IMR-90 (cell line): ENCODE data around the gene ZNF346. TPM values are rescaled to one million over a fixed set of nuclear protein-coding genes. Genes with fewer than 3 reads are reported as not detected.

Source experiments
- ATAC-seq: fragments of 200-7000 bp; cut with Tn5 transposase; 2 replicates; pipeline ENCODE4 v1.9.1; 2020; ENCODE audit warnings: low read depth, mild to moderate bottlenecking, moderate library complexity
- BruUV-seq: library from RNA; stranded (reverse); fragments of 400-500 nt; replicated peaks from 2 replicates; lab custom pipeline; 2021; lab: Mats Ljungman, UMichigan
- CTCF ChIA-PET: fragments of 300-600 bp; formaldehyde crosslinking; extraction: SDS; loops from one replicate; lab custom pipeline; 2021; ENCODE audit warnings: antibody characterized with exemption; lab: Yijun Ruan, JAX
- POLR2A ChIA-PET: fragments of 300-600 bp; sonication (Branson Sonifier 250); formaldehyde crosslinking; loops from one replicate; lab custom pipeline; 2022; ENCODE audit warnings: antibody characterized with exemption; ENCODE audit not compliant: unreplicated experiment; lab: Charles Lee
- DNase-seq: peaks from one replicate; pipeline ENCODE4 v3.0.0; 2013
- H2AFZ ChIP-seq: replicated peaks from 2 replicates; pipeline ENCODE3; 2013; ENCODE audit warnings: low read length, mild to moderate bottlenecking; ENCODE audit not compliant: poor library complexity
- H2AK5ac ChIP-seq: 2 replicates; pipeline ENCODE4 v1.6.1; 2013; ENCODE audit warnings: low read depth, low read length, inconsistent platforms
- H2AK9ac ChIP-seq: replicated peaks from 2 replicates; pipeline ENCODE3; 2013; ENCODE audit warnings: mild to moderate bottlenecking, low read depth, low read length, moderate library complexity; ENCODE audit not compliant: poor library complexity
- H2BK120ac ChIP-seq: 2 replicates; pipeline ENCODE4 v1.6.1; 2013; ENCODE audit warnings: low read depth, low read length, inconsistent platforms
- H2BK15ac ChIP-seq: 3 replicates; pipeline ENCODE4 v1.6.1; 2013; ENCODE audit warnings: low read depth, low read length, inconsistent platforms
- H2BK20ac ChIP-seq: 2 replicates; pipeline ENCODE4 v1.6.1; 2013; ENCODE audit warnings: low read depth, mild to moderate bottlenecking, inconsistent platforms, low read length, moderate library complexity
- H2BK5ac ChIP-seq: 2 replicates; pipeline ENCODE4 v1.6.1; 2013; ENCODE audit warnings: mild to moderate bottlenecking, low read depth, low read length, inconsistent platforms; ENCODE audit not compliant: poor library complexity, severe bottlenecking
- H3K14ac ChIP-seq: replicated peaks from 2 replicates; pipeline ENCODE4 v1.6.1; 2013; ENCODE audit warnings: low read depth, low read length, inconsistent platforms
- H3K18ac ChIP-seq: 2 replicates; pipeline ENCODE4 v1.6.1; 2013; ENCODE audit warnings: low read depth, low read length, control low read depth
- H3K23ac ChIP-seq: 2 replicates; pipeline ENCODE4 v1.6.1; 2013; ENCODE audit warnings: low read depth, low read length, inconsistent platforms
- H3K27ac ChIP-seq: 2 replicates; pipeline ENCODE4 v1.5.1; 2013; ENCODE audit warnings: mild to moderate bottlenecking, control low read depth, low read length; ENCODE audit not compliant: insufficient read depth
- H3K27me3 ChIP-seq: 2 replicates; pipeline ENCODE4 v1.6.1; 2013; ENCODE audit warnings: low read length; ENCODE audit not compliant: control insufficient read depth, insufficient read depth
- H3K36me3 ChIP-seq: 2 replicates; pipeline ENCODE4 v1.6.1; 2013; ENCODE audit warnings: low read length, mixed read lengths; ENCODE audit not compliant: control insufficient read depth, insufficient read depth
- H3K4ac ChIP-seq: 2 replicates; pipeline ENCODE4 v1.6.1; 2013; ENCODE audit warnings: low read depth, low read length, inconsistent platforms
- H3K4me1 ChIP-seq: 2 replicates; pipeline ENCODE4 v1.6.1; 2013; ENCODE audit warnings: low read length, mixed read lengths; ENCODE audit not compliant: control insufficient read depth, insufficient read depth
- H3K4me2 ChIP-seq: 2 replicates; pipeline ENCODE4 v1.6.1; 2013; ENCODE audit warnings: low read depth, mild to moderate bottlenecking, control low read depth, low read length, moderate library complexity
- H3K4me3 ChIP-seq: 2 replicates; pipeline ENCODE4 v1.5.1; 2013; ENCODE audit warnings: low read depth, mild to moderate bottlenecking, control low read depth, low read length, moderate library complexity; ENCODE audit not compliant: insufficient read depth
- H3K56ac ChIP-seq: 2 replicates; pipeline ENCODE4 v1.6.1; 2013; ENCODE audit warnings: low read length, inconsistent platforms; ENCODE audit not compliant: insufficient read depth; ENCODE audit errors: extremely low read depth
- H3K79me1 ChIP-seq, 2 experiments: 2 replicates each; pipeline ENCODE4 v1.6.1; 2013; ENCODE audit warnings: low read length in 2 of 2, inconsistent platforms in 1 of 2, low read depth in 1 of 2
- H3K9ac ChIP-seq: 2 replicates; pipeline ENCODE4 v1.6.1; 2013; ENCODE audit warnings: low read depth, low read length, control low read depth
- H3K9me1 ChIP-seq: 2 replicates; pipeline ENCODE4 v1.6.1; 2013; ENCODE audit warnings: low read length, inconsistent platforms; ENCODE audit not compliant: insufficient read depth
- H3K9me3 ChIP-seq: 2 replicates; pipeline ENCODE4 v1.6.1; 2013; ENCODE audit warnings: low read length; ENCODE audit not compliant: control insufficient read depth, insufficient read depth
- H4K20me1 ChIP-seq: 2 replicates; pipeline ENCODE4 v1.6.1; 2013; ENCODE audit warnings: low read length, inconsistent platforms; ENCODE audit not compliant: insufficient read depth
- H4K5ac ChIP-seq: 2 replicates; pipeline ENCODE4 v1.6.1; 2013; ENCODE audit warnings: mild to moderate bottlenecking, low read depth, low read length, control low read depth
- H4K8ac ChIP-seq, 2 experiments: 2 replicates each; pipeline ENCODE4 v1.6.1; 2013; ENCODE audit warnings: low read depth in 2 of 2, low read length in 2 of 2, control low read depth in 1 of 2, inconsistent platforms in 1 of 2
- H4K91ac ChIP-seq: 2 replicates; pipeline ENCODE4 v1.6.1; 2013; ENCODE audit warnings: low read depth, low read length, inconsistent platforms; ENCODE audit not compliant: insufficient read depth
- BHLHE40 ChIP-seq: fragments of 150-350 bp; IDR thresholded peaks from 2 replicates; pipeline ENCODE4 v1.6.1; 2016; ENCODE audit warnings: mild to moderate bottlenecking, low read depth, low read length
- CEBPB ChIP-seq: IDR thresholded peaks from 2 replicates; pipeline ENCODE4 v1.6.1; 2012; ENCODE audit warnings: low read depth, low read length, improper control_type of control experiment
- CHD1 ChIP-seq: IDR thresholded peaks from 2 replicates; pipeline ENCODE4 v1.6.1; 2012; ENCODE audit warnings: low read depth, low read length, improper control_type of control experiment
- MXI1 ChIP-seq: IDR thresholded peaks from 2 replicates; pipeline ENCODE4 v1.6.1; 2012; ENCODE audit warnings: low read depth, mild to moderate bottlenecking, low read length, moderate library complexity, borderline replicate concordance
- RCOR1 ChIP-seq: IDR thresholded peaks from 2 replicates; pipeline ENCODE4 v1.6.1; 2012; ENCODE audit warnings: mild to moderate bottlenecking, low read length, improper control_type of control experiment; ENCODE audit not compliant: insufficient replicate concordance
- RFX5 ChIP-seq: IDR thresholded peaks from 2 replicates; pipeline ENCODE4 v1.8.0; 2012; ENCODE audit warnings: low read depth, mild to moderate bottlenecking, low read length, moderate library complexity
- WGBS, 2 experiments: methylation state at CpG; one replicate each; pipeline versions ENCODE4 v1.1.5 to v1.1.7; 2013; ENCODE audit warnings: missing lambda C conversion rate in 2 of 2; ENCODE audit not compliant: insufficient read length in 1 of 2; ENCODE audit errors: extremely low coverage in 2 of 2; 5-methylcytosine and 5-hydroxymethylcytosine counted together
- dilution Hi-C: fragments of 300-500 bp; cut with HindIII; formaldehyde crosslinking; loops from one replicate; pipeline ENCODE4 v1.14.3; 2018; ENCODE audit warnings: low sequenced_read_pairs; ENCODE audit not compliant: unreplicated experiment
- in situ Hi-C: fragments of 300-500 bp; cut with MboI; formaldehyde crosslinking; loops from 3 replicates; pipeline ENCODE4 v1.14.3; 2019; ENCODE audit warnings: low sequenced_read_pairs, inconsistent platforms, mixed read lengths
- intact Hi-C: fragments of 100-400 bp; cut with micrococcal nuclease; formaldehyde crosslinking; loops from 2 replicates; pipeline ENCODE4 v1.10.0; 2022
- polyA plus RNA-seq, 3 experiments: library from polyadenylated mRNA; depleted of rRNA; stranded (reverse); fragments of >200 nt; gene quantifications; 2 replicates each; pipeline ENCODE4 v1.2.3, GENCODE V29; 2012; ENCODE audit warnings: low replicate concordance in 1 of 3
- total RNA-seq: library from RNA; depleted of rRNA; stranded (reverse); fragments of >200 nt; gene quantifications from 2 replicates; pipeline ENCODE4 v1.2.3, GENCODE V29; 2012

The ZNF346 gene
- total and polyA plus RNA-seq, 2 of the 4 experiments (the other 2 are of a cell fraction), result 15.1 to 17.0 TPM

DNA sequence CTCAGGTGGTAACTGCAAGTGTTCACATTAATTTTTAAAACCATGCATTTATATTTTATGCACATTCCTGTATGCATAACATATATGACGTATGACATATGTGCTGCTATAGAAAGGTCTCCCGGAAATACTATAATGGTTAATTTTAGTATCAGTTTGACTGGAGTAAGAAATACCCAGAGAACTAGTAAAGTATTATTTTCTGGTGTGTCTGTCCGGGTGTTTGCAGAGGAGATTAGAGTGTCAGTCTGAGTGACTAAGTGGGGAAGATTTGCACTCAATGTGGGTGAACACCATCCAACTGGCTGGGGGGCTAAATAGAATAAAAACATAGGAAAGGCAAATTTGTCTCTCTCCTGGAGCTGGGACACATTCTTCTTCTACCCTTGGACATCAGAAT, 42.8 kb upstream of the ZNF346 start:
- no peak overlapping the region for H2BK15ac ChIP-seq
- H2BK120ac ChIP-seq, result no peak overlapping the region
- no peak overlapping the region for H3K18ac ChIP-seq
- no peak overlapping the region for H2BK20ac ChIP-seq
- H2BK5ac ChIP-seq, result no peak overlapping the region
- H2AK9ac ChIP-seq, result no peak overlapping the region
- in situ Hi-C loops, result no loop called here
- WGBS, 2 experiments, result no CpG with 5 or more reads among the region's 3 CpGs
- no peak overlapping the region for H4K5ac ChIP-seq
- no peak overlapping the region for H3K4me3 ChIP-seq
- H3K14ac ChIP-seq, result no peak overlapping the region
- H3K9ac ChIP-seq, result no peak overlapping the region
- ATAC-seq (no peak), DNase-seq (no peak)
- dilution Hi-C loops, result no loop called here
- no peaks in the 10 kb centered on the region for H3K9me3 ChIP-seq
- no peak overlapping the region for H3K56ac ChIP-seq
- peaks cover 10 to 36% of the 10 kb centered on the region in 2 experiments for H3K79me1 ChIP-seq
- intact Hi-C loops, result no loop called here
- H4K91ac ChIP-seq, result no peak overlapping the region
- no peak overlapping the region for H2AFZ ChIP-seq
- ChIA-PET POLR2A (no interaction called here), CTCF (no interaction called here)
- H3K4me2 ChIP-seq, result no peak overlapping the region
- H3K4me1 ChIP-seq, result no peaks in the 10 kb centered on the region
- H3K36me3 ChIP-seq, result peaks cover 19% of the 10 kb centered on the region
- peaks cover 5% of the 10 kb centered on the region for H4K20me1 ChIP-seq
- BruUV-seq, result no TSS peak
- H3K27me3 ChIP-seq, result no peaks in the 10 kb centered on the region
- H3K23ac ChIP-seq, result no peak overlapping the region
- H2AK5ac ChIP-seq, result no peak overlapping the region
- H3K27ac ChIP-seq, result no peak overlapping the region
- TF ChIP-seq CEBPB, result no peak
- TF ChIP-seq RCOR1, result no peak
- no peak for TF ChIP-seq CHD1
- no peak for TF ChIP-seq BHLHE40
- no peak for TF ChIP-seq MXI1
- no peak for TF ChIP-seq RFX5
- H4K8ac ChIP-seq, result no peak overlapping the region
- 0 out of 2 replicates have a peak, but pooled peaks cover 2% of the 10 kb centered on the region for H3K9me1 ChIP-seq
- no peak overlapping the region for H3K4ac ChIP-seq
